ENCODE measurements around the gene SAT2.

The SAT2 gene

DNA sequence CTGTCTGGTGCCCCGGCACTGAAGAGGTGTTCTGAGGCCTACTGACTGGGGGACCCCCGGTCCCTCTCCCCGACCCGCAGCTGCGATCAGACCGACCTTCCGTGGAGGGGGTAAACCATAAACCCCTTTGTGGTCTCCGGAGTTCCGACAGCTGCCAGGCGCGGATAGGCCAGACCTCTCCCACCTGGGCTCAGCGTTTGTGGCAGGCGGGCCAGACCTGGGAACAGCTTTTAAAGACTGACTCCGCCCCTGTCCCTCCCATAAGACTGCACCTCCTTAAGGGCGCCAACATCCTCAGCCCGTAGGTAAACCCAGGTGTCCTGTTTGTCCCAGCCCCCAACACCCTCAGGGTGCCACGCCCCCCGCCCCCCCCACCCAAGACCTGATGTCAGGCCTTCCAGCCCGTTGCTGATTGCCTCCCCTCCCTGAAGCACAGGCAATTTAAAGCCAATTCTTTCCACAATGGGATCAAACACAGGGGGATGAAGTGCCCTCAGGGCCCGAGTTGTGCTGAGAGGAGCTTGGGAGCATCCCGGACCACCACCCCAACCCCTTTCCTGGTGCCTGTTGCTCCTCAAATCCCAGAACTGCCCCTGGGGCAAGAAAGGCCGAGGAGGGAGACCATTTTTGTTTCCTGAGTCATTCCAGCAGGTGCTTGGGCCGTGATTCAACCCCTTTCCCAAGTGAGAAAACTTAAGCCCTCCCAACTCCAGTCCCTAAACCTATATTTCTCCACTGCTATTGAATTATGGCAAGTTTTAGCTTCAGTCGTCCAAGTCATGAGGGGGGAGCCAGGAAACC, 37.5 kb downstream of the SAT2 start, which contains the start of gene SOX15:
Gene SOX15 (minus strand): TSS at position 204 of the 801 bp plus-strand sequence. CDS start 418 bp downstream, outside the sequence.
- DNase-seq, result no peak

- DNase-seq, result no peak
Measured at GRCh38 chr17:7589204-7589868, 38.3 kb downstream of the SAT2 start.

DNA sequence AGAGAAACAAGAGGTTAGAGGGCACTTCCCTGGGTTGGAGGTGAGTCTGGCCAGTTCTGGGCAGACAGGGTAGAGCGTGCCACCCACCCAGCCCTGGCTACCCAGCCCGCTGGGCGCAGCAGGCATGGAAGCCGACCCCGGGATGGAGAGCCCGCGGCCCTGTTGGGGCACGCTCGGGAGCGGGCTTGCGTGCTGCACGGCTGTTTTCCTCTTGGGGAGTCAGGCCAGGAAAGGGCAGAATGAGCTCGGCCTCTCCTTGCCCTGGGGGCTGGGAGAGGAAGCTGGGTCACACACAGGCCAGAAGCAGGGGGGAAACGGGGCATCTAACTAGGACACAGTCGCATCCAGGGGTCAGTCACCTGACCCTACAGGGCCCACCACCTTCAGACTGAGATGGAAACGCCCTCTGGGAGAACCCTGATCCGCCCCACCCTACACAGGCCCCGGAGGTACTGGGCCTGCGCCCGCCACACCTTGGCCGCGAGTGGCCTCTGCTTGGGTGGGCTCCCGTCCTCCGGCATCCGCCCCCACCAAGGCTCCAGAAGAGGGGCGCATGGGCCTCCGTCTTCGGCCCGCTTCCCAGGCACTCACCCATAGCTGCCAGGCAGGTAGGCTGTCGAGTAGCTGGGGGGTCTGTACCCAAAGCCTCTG, 38.9 kb downstream of the SAT2 start:
- DNase-seq, result no peak

- DNase-seq, result no peak
Measured at GRCh38 chr17:7587420-7588151, 40.0 kb downstream of the SAT2 start.

DNA sequence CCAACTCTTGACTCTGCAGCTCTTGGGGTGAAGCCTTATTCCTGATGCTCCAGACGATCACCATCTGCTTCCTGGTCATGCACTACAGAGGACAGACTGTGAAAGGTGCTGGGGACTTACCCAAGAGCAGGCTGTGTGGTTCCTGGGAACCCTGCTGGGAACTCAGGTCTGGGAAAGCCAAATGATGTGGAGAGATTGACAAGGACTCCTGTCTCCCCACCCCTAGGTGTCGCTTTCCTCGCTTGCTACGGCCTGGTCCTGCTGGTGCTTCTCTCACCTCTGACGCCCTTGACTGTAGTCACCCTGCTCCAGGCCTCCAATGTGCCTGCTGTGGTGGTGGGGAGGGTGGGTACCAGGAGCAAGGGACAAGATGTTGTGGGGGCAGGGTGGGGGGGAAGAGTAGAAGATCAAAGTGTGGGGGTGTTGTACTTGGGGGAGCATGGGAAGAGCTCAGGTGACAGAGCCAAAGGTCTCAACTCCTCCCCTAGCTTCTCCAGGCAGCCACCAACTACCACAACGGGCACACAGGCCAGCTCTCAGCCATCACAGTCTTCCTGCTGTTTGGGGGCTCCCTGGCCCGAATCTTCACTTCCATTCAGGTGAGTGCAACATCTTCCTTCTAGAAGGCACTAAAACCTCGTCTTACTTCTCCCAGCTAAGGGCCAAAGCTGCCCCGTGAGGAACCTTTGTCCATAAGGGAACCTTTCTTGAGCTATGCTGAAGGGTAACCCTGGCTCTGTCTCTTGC, 40.8 kb downstream of the SAT2 start:
- DNase-seq, result no peak

DNA sequence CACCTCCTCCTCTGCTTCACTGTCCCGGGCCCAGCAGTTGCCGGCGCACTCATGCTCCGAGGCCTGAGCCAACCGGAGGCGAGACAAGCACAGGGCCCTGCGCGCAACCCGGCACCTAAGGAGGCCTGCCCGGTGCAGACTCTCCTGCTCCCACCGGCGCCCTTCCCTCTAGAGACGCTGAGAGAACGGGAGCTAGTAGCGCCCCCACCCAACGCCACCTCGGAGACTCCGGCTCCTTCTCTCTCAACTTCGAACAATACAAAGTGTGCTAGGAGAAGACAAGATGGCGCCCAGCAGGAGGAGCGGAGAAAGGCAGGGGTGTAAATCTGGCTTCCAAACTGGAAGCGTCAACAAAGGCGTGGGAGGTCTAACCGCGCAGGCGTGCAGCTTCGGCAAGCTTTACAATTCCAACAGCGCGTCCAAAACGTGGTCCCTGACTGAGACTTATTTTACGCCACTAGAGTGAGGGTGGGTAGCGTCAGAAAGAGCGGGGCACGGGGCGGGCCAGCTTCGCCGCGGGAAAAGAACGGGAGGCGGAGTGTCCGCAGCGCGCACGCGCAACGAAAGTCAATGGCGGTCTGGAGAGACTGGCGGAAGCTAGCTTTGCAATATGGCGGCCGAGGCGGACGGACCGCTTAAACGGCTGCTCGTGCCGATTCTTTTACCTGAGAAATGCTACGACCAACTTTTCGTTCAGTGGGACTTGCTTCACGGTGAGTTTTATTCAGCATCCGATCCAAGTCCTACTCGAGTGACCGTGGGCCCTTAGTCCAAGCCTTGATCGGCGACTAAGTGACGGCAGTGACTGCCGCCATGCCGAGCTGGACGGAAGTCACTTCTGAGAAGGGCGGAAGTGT, 44.1 kb downstream of the SAT2 start, which contains the start of gene MPDU1:
Gene MPDU1 (plus strand): TSS at position 600 of the 857 bp plus-strand sequence. CDS start 11 bp downstream, at position 611.
- peak; percentile 90 for DNase-seq

- no peak for DNase-seq
Measured at GRCh38 chr17:7582396-7583252, 45.0 kb downstream of the SAT2 start.

GRCh38 chr17:7580604-7581575, 46.7 kb downstream of the SAT2 start:
- no peak for DNase-seq

DNA sequence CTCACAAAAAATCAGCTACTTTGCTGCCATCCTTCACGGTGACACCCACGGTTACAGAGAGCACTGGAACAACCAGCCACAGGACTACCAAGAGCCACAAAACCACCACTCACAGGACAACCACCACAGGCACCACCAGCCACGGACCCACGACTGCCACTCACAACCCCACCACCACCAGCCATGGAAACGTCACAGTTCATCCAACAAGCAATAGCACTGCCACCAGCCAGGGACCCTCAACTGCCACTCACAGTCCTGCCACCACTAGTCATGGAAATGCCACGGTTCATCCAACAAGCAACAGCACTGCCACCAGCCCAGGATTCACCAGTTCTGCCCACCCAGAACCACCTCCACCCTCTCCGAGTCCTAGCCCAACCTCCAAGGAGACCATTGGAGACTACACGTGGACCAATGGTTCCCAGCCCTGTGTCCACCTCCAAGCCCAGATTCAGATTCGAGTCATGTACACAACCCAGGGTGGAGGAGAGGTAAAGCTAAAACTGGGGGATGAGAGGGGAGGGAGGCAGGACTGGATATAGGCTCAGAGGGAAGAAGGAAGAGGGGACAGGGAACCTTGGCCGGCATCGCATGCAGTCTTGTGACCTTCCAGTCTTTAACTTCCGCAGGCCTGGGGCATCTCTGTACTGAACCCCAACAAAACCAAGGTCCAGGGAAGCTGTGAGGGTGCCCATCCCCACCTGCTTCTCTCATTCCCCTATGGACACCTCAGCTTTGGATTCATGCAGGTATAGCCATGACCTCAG, 47.6 kb downstream of the SAT2 start:
- DNase-seq, result no peak

- no peak for DNase-seq
Measured at GRCh38 chr17:7579001-7579833, 48.4 kb downstream of the SAT2 start, which contains the start of gene CD68. Gene CD68 (plus strand): TSS chr17:7579638. CDS start chr17:7579678, 40 bp downstream.

- DNase-seq, result no peak
Measured at GRCh38 chr17:7577327-7578199, 50.1 kb downstream of the SAT2 start.

DNA sequence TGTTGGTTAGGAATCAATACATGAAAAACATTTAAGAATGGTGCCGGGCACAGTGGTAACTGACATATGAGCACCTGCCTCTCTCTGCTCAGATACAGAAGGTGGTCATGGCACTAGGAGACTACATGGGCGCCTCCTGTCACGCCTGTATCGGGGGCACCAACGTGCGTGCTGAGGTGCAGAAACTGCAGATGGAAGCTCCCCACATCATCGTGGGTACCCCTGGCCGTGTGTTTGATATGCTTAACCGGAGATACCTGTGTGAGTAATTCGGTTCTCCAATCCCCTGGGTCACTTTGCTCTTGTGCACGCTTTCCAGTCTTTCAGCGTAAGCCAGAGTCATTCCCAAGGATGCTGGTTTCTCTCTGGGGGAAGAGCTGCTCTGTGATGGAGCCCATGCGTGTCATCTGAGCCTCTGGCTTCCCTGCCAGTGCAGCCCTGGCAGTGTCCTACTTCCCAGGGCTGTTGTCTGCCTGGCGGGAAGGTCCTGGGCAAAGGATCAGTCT, 51.1 kb downstream of the SAT2 start:
- no peak for DNase-seq

Data from COR-L47 (cell line).